Measurements from ENCODE around the gene RIMBP3C.
"Not testable (repeated sequence)": the region's sequence is repeated elsewhere in the genome, so short reads cannot be mapped to it uniquely, and the experiment has no call there.

RIMBP3C gene

DNA sequence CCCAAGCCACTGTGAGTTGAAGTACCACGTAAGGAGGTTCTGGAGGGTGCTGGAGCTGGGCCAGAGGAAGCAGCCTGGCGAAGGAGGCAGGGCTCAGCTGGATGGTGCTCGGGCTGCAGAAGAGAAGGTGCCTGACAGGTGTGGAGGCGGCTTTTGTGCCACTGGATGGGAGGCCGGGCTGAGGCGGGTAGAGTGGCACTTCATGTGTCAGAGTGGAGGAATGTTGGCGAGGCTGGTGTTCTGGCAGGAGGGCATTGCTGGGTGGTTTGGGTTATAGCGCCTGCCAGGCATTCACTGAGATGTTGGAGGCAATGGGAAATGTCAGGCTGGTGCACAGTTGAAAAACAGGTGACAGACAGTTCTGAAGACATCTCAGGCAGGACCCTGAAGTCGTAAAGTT is 40.4 kb upstream of the RIMBP3C start:
- DNase-seq (ENCODE audit: low spot score), result no peak
- no peak for TF ChIP-seq CTCF (IDR thresholded peaks at IDR 0.05; ENCODE audit: extremely low read depth, insufficient read depth, missing control alignments)
- in situ Hi-C loops (cut with MboI; ENCODE audit: low pct_unique_long_range_greater_than_20kb, low sequenced_read_pairs, unreplicated experiment), result no loop called here

DNA sequence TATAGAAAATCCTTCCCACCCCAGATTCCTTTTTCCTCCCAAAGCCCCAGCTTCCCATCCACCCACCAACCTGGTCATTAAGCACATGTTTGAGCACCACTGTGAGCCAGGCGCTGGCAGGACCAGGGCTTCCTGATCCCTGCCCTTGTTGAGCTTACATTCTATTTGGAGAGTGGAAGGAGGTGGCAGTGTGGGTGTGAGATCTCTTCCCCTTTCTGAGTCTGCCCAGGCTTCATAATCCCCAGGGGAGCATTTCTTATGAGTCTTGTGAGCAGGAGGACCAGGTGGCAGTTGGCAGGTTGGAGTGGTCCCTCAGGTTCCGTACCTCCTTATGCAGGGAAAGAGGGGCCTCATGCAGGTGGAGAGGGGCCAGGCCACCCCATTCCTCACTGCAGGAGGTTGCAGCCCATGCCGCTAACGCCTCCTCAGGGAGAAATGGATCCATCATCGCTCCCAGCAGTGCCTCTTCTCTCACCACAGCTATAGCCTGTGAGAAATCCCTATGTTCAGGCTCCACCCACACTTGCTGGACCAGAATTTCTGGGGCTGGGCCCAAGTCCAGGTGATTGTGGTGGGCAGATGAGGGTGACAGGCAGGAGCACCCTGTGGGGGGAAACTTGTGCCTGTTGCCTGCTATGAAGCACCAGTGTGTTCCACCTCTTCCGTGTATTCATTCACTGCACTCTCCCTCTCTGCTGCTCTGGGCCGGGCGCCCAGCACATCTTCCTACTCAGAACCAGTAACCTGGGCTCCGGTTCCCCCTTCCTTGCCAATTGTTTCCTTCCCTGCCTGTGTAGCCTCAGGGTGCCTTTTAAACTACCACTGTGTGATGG is 39.8 kb upstream of the RIMBP3C start:
- in situ Hi-C loops (cut with MboI; ENCODE audit: low pct_unique_long_range_greater_than_20kb, low sequenced_read_pairs, unreplicated experiment), result no loop called here
- DNase-seq (ENCODE audit: low spot score), result no peak
- TF ChIP-seq CTCF (IDR thresholded peaks at IDR 0.05; ENCODE audit: extremely low read depth, insufficient read depth, missing control alignments), result no peak

GRCh38 chr22:21589396-21589795 is 38.1 kb upstream of the RIMBP3C start:
- in situ Hi-C loops (cut with MboI; ENCODE audit: low pct_unique_long_range_greater_than_20kb, low sequenced_read_pairs, unreplicated experiment), result no loop called here
- no peak for DNase-seq (ENCODE audit: low spot score)
- TF ChIP-seq CTCF (IDR thresholded peaks at IDR 0.05; ENCODE audit: extremely low read depth, insufficient read depth, missing control alignments), result no peak

DNA sequence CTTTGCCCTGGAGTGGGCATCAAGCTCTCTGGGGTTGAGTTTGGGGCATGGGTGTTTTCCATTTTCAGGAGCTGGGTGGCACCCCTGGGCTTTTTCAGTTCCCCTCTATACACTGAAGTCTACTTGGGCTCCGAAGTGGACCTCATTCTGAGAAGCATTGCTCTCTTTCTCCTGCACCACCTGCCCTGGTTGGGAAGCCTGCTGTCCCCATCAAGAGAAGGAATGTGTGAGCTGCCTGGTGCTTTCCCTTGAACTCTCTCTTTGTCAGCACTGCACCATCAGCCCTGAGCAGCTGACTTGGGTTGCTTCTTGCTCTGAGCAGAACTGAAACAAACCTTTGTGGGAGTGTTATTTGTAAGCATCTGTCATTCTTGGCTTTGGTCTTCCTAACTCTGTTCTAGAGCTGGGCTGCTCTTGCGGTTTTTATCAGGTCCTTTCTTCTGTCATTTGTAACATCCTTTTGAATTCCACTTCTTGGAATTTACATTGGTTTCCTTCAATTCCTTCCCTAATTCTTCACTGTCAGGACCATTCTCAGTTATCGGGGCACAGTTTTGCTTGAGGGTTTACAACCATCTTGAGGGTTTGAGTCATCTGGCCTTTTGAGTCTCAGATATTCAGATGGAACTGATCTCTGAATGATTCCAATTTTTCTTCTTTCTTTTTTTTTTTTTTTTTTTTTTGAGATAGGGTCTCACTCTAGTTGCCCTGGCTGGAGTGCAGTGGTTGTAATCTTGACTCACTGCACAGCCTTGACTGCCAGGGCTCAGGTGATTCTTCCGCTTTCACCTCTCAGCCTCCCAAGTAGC is 36.7 kb upstream of the RIMBP3C start:
- DNase-seq (ENCODE audit: low spot score), result peak; percentile 83
- in situ Hi-C loops (cut with MboI; ENCODE audit: low pct_unique_long_range_greater_than_20kb, low sequenced_read_pairs, unreplicated experiment), result no loop called here
- TF ChIP-seq CTCF (IDR thresholded peaks at IDR 0.05; ENCODE audit: extremely low read depth, insufficient read depth, missing control alignments), result no peak

- no peak for DNase-seq (ENCODE audit: low spot score)
- in situ Hi-C loops (cut with MboI; ENCODE audit: low pct_unique_long_range_greater_than_20kb, low sequenced_read_pairs, unreplicated experiment), result no loop called here
- TF ChIP-seq CTCF (IDR thresholded peaks at IDR 0.05; ENCODE audit: extremely low read depth, insufficient read depth, missing control alignments), result no peak
Observed at GRCh38 chr22:21585389-21585788, 34.1 kb upstream of the RIMBP3C start.

DNA sequence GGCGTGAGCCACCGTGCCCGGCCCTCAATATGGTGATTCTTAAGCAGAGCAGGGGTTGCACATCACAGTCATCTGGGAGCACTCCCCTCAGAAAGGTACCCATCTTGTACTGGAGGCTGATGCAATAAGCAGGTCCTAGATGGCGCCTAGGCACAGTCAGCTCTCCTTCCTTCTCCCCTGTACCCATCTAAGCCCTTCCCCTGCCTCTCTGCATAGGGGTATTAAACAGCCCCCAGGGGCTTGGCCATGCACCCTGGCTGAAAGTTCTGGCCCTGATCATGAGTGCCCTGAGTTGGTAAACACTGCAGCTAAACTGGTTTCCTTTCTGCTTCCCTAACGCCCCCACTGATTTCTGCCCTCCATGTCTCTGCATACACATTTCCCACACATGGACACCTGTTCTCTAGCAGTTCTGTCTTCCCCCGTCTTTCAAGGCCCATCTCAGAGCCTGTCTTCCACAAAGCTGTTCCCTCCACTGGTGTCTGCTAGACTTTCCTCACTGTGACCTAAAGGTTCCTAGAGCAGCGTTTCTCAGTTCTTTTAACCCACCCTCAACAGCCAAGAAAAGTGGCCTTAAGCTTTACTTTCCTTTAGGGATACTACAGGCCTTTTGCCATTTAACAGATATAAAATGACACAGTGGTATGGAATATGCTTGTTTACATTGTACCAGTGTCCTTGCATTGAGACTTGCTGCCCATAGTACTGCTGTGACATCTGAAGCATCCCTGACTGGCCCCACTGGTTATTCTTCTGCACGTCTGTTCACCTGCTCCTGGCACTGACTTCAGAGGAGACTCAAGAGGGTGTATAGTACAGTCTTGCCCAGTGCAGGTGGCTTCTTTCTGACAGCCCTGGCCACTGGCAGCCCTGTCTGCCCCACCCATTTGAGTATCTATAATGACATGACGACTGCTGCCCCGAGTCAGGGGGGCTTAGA is 31.8 kb upstream of the RIMBP3C start:
- TF ChIP-seq CTCF (IDR thresholded peaks at IDR 0.05; ENCODE audit: extremely low read depth, insufficient read depth, missing control alignments), result no peak
- no peak for DNase-seq (ENCODE audit: low spot score)
- in situ Hi-C loops (cut with MboI; ENCODE audit: low pct_unique_long_range_greater_than_20kb, low sequenced_read_pairs, unreplicated experiment), result no loop called here

GRCh38 chr22:21581009-21581713 is 29.9 kb upstream of the RIMBP3C start:
- in situ Hi-C loops (cut with MboI; ENCODE audit: low pct_unique_long_range_greater_than_20kb, low sequenced_read_pairs, unreplicated experiment); DNase-seq (ENCODE audit: low spot score): not testable (repeated sequence)

DNA sequence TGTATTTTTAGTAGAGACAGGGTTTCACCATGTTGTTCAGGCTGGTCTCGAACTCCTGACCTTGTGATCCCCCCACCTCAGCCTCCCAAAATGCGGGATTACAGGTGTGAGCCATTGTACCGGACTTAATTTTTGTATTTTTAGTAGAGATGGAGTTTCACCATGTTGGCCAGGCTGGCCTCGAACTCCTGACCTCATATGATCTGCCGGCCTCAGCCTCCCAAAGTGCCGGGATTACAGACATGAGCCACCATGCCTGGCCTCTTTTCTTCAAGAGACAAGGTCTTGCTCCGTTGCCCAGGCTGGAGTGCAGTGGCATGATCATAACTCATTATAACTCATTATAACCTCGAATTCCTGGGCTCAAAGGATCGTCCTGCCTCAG is 29.4 kb upstream of the RIMBP3C start:
- DNase-seq (ENCODE audit: low spot score); in situ Hi-C loops (cut with MboI; ENCODE audit: low pct_unique_long_range_greater_than_20kb, low sequenced_read_pairs, unreplicated experiment): not testable (repeated sequence)
